Measurements from ENCODE around the gene CHIC2.

CHIC2 gene

DNA sequence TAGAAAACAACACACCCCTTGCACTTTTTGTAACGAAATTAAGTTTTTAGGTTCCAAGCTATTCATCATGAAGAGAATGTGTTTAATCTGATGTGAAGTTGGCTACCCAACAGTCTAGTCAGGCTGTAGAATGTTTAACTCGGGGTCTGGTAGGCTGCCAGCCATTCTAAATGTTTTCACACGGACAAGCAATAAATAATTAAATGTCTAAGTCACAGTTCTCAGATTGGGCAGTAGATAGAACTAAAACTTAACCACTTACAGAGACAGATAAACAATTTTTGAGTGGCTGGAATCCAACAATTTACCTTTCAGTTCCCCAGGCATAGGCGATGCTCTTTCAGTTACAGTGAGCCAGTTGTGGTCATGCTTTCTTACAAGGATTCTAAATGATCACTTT is 66.5 kb downstream of the CHIC2 start:
- DNase-seq, result no peak

DNA sequence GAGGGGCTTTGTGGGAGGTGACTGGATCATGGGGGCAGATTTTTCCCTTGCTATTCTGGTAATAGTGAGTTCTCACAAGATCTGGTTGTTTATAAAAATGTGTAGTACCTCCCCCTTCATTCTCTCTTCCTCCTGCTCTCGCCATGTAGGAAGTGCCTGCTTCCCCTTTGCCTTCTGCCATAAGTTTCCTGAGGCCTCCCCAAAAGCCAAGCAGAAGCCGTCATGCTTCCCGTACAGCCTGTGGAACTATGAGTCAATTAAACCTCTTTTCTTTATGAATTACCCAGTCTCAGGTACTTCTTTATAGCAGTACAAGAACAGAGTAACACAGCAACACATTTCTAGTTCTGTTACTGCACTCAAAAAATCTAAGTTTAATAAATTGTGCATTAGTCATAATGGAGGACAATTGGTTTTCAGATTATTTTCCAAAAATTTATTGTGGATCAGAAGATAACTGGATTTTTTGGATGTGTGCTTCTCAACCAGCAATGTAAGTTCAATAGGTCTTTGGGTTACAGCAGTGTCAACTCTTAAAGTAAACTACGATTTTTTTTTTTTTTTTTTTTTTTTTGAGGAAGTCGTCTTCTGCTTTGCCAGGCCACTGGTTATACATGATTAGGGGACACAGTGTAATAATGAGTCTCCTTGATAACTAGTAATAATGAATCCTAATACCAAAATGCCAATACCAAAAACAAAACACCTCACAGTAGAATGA is 69.9 kb downstream of the CHIC2 start:
- no peak for DNase-seq

DNA sequence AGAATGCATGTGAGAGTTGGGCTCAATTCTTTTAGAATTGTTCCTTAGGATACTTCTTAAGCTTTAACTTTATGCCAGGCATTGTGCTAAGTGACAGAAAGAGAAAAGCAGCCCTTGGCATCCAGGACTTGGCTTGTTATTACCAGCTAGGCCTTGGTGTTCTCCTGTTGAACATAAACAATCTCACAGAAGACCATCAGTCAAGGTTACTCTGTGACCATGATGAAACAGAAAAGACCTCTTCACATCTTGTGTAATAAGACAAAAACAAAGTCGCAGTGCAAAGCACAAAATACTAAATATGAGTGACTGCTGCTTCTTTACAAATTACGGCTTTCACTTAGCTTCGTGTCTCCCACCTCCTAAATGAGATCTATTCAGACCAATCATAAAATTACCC is 71.6 kb downstream of the CHIC2 start:
- DNase-seq, result no peak

DNA sequence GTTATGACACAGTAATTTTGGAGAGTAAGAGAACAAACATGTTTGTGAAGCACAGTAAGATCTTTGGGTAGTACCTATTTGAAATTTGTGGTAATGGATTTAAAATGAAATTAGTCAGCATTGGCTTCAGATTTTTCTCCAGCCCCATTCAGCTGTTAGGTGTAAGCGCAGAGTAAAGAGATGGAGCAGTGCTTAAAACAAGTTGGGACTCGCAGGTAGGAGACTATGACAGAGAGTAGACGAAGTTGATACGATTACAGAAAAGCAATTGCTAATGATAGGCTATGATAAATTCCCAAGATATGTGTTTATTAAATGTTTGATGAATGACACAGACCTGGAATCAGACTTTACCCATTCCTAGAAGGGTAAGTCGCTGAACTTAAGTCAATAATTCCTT is 72.6 kb downstream of the CHIC2 start:
- DNase-seq, result no peak

DNA sequence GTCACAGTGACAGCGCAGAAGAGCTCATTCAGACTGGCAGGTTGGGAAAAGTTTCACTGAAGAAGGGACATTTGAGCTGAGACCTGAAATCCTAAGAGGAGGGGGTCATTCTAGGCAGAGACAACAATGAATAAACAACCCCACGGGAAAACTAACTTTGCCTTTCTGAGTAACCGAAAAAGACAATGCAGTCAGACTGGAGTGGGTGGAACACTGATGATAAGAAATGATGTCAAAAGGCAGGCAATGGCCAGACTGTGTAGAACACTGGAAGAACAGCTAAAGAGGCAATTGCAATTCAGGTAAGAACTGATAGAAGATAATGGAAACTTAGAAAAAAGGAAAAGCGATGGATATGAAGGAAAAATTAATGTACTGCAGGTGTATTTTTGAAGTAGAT is 73.8 kb downstream of the CHIC2 start:
- DNase-seq, result no peak

DNA sequence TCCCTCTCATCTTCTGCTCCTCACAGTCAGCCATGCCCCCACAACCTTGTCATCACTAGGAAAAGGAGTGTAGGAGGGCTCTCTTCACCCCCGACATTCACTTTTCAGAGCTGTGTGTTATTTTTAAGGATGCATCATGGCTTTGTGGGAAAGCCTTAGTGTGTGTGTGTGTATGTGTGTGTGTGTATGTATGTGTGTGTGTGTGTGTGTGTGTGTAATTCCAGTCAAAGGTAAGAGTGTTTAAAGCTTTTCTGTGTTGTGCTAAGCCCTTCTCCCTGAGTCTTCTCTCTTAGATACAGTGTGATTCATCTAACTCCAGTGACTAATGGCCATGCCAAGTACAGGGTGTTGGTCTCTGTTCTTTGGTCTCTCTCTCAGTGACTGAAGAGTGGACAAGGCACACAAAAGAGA is 76.6 kb downstream of the CHIC2 start:
- no peak for DNase-seq

DNA sequence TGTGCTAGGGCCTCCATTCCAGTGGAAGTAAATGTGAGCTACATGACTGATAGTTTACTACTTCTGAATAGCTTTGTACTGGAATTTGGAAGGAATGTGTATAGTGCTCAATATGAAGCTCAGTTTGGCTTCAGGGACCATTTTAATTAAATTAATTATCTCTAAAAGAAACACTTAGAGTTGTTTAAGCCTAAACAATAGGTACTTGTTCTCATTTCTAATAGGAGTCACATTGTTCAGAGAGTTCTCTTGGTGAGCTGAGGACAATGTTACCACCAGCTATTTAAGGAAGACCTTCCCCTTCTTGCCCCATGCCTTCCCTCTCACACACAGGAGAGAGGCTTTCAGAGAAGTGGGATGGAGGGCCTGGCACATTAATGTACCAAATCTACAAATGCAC is 78.3 kb downstream of the CHIC2 start:
- DNase-seq, result no peak

DNA sequence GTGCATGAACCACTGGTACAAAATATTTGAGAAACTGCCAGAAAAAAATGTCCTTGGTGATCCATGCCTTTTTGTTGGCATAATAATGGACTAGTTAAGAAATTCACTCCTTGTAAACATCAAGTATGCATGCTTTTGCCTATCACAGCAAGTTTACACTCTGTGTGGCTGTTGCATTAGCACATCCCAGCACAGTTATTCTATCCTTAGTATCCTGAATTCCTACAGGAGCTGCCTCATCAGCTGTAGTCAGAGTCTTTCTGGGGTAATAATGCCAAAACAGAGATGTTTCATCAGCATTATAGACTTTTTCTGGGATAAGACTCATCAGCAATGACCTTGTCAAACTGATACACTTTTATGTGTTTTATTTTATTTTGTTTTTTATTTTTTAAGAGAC is 82.8 kb downstream of the CHIC2 start:
- no peak for DNase-seq

DNA sequence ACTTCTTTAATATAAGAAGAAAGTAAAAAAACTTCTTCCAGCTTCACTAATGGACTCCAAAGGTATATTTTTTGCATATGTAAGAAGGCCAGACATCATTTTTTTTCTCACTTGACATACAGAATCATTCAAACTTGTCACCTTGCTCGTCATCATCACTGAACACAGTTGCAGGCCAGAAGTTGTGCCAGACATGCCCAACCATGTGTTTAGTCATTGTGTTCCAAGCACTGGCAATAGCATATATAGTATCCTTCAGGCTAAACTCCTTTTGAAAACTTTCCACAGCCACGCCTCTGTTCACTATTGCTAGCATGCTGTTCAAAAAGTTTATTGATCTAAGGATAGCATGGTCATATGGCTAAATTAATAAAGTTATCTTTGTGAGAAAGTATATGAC is 83.3 kb downstream of the CHIC2 start:
- DNase-seq, result no peak

DNA sequence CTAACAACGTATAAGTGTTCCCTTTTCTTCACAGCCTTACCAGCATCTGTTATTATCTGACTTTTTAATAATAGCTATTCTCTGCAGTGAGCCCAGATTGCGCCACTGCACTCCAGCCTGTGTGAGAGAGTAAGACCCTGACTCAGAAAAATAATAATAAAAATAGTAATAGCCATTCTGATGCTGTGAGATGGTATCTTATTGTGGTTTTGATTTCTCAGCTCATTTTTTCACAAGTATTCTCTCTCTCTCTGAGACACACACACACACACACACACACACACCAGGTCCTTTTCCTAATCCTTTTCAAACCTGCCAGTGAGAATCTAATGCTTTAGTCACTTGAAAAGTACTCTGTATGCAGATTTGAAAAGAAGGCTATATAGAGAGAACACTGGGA is 89.8 kb downstream of the CHIC2 start:
- DNase-seq, result no peak

DNA sequence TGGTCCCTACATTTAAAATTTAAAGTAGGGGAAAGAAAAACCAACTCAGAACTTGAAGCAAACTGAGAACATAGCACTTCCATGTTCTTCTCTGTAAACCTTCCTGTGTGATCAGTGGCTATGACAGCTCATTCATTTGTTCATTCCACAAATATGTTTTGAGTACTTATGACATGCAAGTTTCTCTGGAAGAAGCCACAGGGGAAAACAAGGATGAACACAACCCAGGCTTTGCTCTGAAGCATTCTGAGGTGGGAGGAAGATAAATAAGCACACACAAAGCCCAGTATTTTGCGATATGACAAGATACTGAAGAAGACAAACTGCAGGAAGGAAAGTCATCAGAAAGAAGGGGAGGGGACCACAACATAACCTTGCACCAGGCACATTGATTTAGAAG is 96.4 kb downstream of the CHIC2 start:
- no peak for DNase-seq

DNA sequence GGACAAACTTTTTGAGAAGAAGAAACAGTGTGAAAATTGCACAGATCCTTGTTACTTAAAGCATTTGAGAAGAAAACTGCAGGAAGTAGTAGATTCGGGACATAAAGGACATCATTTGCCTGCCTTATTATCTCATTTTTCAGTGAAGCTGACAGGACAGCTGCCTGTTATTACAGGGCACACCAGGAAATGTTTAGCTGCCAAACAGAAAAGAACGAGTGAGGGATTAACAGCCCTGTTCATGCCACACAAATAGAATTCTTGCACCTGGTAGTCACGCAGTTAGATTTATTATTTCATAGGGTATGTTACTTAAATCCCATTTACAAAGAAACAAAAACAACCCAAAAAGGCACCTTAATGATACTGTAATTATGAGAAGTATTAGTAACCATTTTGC is 100.6 kb downstream of the CHIC2 start:
- DNase-seq, result no peak

DNA sequence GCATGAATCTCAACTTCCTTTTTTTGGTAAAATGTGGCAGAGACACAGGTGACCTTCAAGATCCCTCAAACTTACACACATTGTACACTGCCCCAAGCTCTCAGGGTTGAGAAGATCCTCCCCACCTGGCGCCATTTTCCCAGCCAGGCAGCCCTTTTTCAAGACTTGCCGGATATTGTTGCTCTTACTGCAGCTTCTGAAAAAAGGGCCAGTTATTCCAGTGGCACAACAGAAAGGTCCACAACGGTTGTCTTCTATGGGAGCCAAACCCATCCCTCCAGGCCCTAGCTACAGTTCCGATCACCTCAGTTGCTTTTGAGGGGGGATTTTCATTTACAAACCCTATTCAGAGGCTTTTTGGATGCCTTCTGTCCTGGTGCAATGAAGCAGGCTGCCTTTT is 101.1 kb downstream of the CHIC2 start:
- no peak for DNase-seq

DNA sequence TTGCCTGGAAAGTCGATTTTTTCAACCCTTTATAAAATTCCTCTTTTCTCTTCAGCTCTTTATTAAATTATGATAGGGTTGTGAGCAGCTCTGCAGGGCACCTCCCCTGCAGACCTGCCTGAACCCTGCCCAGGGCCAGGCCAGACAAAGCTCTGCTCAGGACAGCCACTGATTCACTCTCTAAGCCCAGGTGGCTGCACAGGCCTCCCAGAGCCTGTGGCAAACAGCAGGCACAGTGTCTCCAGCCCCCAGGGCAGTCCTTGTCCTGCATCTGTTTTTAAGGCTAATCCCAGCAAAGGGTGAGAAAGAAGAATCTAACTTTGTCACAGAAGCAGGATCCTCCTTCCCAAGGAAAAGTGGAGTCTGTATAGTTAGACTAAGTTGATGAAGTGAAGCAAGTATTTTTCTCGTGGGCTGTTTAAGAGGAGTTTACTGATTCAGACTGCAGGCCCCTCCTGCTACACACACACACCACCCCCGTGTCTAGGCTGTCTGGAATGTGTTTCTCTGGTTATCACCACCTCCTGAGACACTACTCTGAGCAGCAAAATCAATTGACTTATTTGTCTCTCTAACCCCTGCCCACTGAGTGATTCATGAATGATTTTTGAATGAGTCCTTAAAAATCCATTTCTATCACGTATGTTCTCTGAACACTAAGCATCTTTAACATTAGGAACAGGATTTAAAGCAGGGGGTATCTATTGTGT is 101.7 kb downstream of the CHIC2 start:
- no peak for DNase-seq

DNA sequence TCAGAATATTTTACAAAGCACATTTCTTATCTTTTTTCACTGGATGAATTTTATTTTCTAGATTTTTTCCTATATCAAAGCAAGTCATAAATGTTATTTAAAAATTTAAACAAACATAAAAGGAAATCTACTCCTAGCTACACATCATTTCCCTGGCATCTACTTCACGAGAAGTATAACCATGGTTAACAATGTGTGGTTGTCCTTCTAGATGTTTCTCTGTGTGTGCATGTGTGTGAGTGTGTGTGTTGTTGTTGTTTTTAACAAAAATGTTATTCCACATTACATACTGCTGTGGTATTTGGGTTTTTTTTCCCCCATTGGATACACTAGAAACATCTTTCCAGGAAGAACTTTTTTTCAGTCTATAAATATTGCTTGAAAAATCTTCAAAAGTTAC is 103.1 kb downstream of the CHIC2 start:
- DNase-seq, result no peak

DNA sequence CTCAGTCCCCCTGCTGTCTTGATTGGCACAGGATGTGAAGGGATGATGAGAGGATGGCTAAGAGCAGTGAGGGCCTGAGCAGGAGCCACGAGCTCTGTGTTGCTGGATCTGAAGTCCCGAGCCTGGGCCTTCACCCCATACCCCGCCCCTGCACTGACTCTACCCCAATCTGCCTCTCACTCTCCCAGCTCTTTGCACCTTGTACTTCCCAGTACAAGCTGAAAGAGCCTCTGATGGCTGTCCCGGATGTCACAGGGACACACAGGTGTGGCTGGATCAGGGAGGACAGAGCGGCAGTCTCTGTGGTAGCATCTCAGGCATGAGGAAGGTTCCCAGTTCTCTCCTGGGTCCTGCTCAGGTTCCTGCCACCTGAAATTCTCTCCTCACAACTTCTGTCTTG is 103.6 kb downstream of the CHIC2 start:
- DNase-seq, result no peak

Data from NCI-H446 (cell line).